GM21529 (cell line): Measurements from ENCODE around the gene SPRR1B.
"Not testable (repeated sequence)": the region's sequence is repeated elsewhere in the genome, so short reads cannot be mapped to it uniquely, and the experiment has no call there.

Source experiments
- ATAC-seq: cut with Tn5 transposase; IDR thresholded peaks from one replicate; pipeline ENCODE4 v1.9.1; 2021; ENCODE audit not compliant: unreplicated experiment

SPRR1B gene

DNA sequence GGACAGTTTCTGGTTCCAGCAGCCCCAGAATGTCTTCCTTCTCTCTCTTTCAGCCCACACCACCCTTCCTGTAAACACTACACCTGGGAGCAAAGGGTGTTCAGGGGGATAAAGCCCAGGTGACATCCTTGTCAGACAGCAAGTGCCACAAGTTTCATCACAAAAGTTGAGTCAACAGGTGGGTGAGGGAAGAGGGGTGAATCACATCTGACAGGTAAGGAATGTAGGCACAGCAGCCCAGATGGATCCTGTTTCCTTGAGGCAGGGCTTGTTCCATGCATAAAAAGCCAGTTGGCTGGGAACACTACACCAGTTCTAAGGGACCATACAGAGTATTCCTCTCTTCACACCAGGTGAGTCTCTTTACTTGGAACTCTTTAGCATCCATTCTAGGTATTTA is at the start of gene SPRR1B:
TSS of gene SPRR1B (plus strand) at position 309 of the 400 bp plus-strand sequence. CDS start 1,143 bp downstream, outside the sequence.
- no peak for ATAC-seq

GRCh38 chr1:152982076-152982475 is 48.9 kb upstream of the SPRR1B start:
- no peak for ATAC-seq

GRCh38 chr1:152983234-152983633 is 47.8 kb upstream of the SPRR1B start:
- ATAC-seq: no peak

DNA sequence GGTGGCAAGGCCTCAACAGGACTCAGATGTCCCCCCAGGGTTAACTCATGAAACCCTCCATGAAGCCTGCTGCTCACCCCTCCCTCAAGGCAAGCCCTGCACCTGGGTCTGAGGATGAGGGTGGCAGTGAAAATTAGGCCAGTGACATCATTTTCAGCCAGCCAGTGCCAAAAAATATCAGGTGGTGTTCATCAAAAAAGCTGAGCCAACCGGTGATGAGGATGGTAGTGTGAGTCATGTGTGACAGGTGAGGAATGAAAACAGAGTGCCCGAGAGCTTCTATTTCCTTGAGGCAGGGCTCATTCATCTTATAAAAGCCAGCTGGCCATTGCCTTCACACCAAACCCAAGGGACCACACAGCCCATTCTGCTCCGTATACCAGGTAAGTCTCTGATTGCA is 47.3 kb upstream of the SPRR1B start, which contains the start of gene SPRR1A:
TSS of gene SPRR1A (plus strand) at position 339 of the 400 bp plus-strand sequence. CDS start 1,150 bp downstream, outside the sequence.
- no peak for ATAC-seq

DNA sequence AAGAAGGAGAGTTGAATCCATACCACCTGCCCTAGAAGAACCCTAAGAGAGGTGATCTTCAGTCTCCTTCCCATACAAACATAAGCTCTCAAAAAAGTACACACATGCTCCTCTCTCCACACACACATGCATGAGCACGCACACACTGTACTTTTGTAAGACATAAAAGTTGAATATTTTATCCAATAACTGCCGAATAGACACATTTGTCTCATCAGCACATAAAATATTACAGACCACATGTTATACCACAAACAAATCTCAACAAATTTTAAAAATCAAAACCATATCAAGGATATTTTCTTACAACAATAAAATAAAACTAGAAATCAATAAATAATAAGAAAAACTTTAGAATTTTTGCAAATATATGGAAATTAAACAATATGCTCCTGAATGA is 44.4 kb upstream of the SPRR1B start:
- no peak for ATAC-seq

GRCh38 chr1:152993186-152993585 is 37.8 kb upstream of the SPRR1B start:
- ATAC-seq: no peak

DNA sequence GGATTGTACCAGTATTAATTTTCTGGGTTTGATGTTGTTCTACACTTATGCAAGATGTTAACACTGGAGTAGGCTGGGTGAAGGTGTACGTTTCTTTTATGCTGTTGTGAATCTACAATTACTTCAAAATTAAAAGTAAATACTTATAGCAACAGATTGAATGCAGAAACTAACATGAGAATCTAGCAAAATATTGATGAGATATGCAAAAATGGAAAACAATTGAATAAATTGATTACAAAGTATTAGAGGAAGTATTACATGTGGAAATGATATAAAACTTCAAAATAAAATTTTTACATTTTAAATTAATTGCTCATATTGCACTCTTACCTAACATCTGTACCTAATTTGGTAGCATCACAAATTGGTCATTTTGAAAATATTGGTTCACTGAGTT is 35.2 kb upstream of the SPRR1B start:
- no peak for ATAC-seq

- no peak for ATAC-seq
Measured at GRCh38 chr1:152996633-152997400, 34.2 kb upstream of the SPRR1B start.

DNA sequence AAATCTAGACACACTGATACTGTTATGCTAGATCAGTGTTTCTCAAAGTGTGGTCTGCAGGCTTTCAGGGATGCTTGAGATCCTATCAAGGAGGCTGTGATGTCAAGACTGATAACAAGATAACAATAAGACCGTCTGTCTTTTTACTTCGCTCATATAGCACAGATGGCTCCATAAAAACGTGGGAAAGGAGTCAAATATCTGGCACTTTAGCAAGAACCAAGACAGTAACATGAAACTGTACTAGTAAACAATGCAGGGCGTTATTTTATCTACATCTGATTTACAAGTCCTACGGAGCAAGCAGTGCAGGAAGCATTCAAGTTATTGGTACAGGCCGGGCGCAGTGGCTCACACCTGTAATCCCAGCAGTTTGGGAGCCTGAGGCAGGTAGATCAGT is 33.1 kb upstream of the SPRR1B start:
- ATAC-seq: no peak

- ATAC-seq: no peak
Measured at GRCh38 chr1:152998476-152998875, 32.5 kb upstream of the SPRR1B start.

DNA sequence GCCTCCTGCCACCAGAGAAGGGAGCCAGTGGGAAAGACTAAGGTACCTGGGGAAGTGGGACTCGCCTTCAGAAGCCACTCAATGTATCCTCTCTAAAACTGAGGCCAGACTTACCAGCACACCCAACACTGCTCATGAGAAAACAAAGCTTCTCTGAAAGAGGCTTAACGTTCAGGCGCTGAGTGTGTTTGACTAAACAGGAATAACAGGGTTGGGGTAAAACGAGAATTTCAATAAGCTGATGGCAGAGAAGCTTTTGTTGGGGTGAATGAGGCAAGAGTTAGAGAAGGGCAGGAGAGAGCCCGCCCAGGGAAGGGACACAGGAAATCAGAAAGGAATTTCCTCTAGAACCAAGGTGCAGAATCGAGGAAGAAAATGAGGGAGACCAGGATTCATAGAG is 31.2 kb upstream of the SPRR1B start:
- ATAC-seq: no peak

DNA sequence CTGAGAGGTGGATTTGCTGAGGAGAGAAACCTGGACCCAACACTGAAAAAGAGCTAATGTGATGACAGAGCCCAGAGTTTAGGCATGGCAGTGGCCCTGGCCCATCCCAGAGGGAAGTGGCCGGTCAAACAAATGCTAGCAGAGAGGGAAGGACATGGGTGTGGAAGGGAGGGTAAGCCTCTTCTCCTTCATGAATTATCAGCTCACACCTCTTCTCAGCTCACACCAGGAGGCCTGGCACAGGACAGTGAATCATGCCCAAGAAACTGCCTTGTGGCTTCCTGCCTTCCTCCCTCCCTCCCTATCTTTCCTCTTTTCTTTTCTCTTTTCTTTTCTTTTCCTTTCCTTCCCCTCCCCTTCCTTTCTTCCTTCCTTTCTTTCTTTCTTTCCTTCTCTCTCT is 30.7 kb upstream of the SPRR1B start:
- ATAC-seq: no peak

GRCh38 chr1:153001382-153001781 is 29.6 kb upstream of the SPRR1B start, which contains the start of gene SPRR3:
SPRR3 (plus strand) TSS chr1:153001749; CDS start chr1:153003021, 1,272 bp downstream.
- ATAC-seq: no peak

- not testable (repeated sequence) for ATAC-seq
Measured at GRCh38 chr1:153011235-153011758, 19.7 kb upstream of the SPRR1B start.

- ATAC-seq: not testable (repeated sequence)
Measured at GRCh38 chr1:153021829-153022228, 9.2 kb upstream of the SPRR1B start.

- not testable (repeated sequence) for ATAC-seq
Measured at GRCh38 chr1:153022340-153022739, 8.7 kb upstream of the SPRR1B start.

DNA sequence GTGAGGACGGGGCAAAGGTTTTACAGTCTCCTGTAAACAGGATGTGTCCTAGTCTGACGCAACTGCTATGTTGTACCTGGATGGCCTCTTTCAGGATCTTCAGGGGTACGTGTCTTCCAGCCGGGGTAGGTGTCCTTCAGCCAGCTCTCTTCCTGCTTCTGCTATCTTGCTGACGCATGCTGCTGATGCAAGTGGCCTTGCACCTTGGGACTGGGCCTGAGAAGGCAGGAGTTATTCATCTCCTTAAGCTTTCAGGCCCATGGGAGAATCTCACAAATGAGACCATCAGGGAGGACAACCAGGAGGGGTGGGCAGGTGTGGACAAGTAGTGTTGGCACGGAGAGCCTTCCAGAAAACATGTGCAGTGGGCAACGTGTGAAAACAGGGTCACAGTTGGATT is 7.9 kb upstream of the SPRR1B start:
- no peak for ATAC-seq

DNA sequence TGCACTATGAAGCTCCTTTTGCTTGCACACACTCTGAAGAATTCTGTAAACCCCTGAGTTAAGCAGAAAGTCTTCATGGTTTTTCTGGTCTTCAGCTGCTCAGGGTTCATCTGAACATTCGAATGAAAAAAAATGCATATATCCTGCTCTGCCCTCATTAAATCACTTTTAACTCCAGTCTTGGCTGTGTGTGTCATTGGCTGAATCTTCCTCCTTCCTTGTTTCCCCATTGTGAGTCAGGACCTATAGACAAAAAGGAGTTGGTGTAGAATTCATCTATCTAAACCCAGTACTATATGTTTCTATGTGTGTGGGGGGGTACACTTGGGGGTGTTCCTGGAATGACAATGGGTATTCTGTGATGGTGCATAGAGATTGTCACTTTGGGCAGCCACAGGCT is 6.6 kb upstream of the SPRR1B start:
- no peak for ATAC-seq

GRCh38 chr1:153025797-153026196 is 5.2 kb upstream of the SPRR1B start:
- no peak for ATAC-seq

- ATAC-seq: no peak
Measured at GRCh38 chr1:153028766-153029165, 2.2 kb upstream of the SPRR1B start.

DNA sequence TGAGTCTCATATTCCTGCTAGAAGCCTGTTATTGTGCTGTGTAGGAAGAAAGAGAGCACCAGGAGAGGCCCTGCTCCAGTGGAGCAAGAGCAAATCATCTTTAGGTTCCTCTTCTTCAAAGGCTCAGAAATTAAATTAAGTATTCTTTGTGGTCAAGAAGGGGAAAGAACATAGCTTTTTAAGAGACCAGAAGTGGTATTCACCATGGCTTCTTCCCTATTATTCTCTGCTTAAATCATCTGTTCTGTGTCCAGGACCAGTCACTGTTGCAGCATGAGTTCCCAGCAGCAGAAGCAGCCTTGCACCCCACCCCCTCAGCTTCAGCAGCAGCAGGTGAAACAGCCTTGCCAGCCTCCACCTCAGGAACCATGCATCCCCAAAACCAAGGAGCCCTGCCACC is 1.1 kb downstream of the SPRR1B start:
- ATAC-seq: no peak

DNA sequence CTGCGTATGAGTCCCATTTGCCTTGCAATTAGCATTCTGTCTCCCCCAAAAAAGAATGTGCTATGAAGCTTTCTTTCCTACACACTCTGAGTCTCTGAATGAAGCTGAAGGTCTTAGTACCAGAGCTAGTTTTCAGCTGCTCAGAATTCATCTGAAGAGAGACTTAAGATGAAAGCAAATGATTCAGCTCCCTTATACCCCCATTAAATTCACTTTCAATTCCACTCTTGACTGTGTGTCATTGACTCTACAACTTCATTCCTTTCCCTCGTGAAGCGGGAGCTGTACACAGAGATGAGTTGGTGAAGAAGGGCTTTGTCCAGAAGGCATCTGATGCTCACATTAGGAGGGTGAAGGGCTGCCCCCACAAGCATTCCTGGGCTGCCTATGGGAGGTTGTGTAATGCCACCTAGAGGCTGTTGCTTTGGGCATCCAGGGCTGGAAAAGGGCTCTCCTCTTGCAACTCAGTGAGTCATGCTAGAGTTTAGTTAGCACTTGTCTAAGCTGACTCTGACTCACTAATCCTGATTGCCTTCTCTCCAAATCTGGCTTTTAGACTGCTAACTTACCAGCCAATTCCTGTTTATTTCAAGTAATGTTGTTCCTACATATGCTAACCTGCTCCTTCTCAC is 1.8 kb downstream of the SPRR1B start:
- no peak for ATAC-seq
